CD4-positive, CD25-positive, alpha-beta regulatory T cell (primary cell): ENCODE measurements around the gene CAPZA1. TPM values are rescaled to one million over a fixed set of nuclear protein-coding genes. Genes with fewer than 3 reads are reported as not detected.
A peak's percentile ranks its signal among the peaks of the same experiment; 100 is the strongest.
"Not testable (repeated sequence)": the region's sequence is repeated elsewhere in the genome, so short reads cannot be mapped to it uniquely, and the experiment has no call there.

Source experiments
- ATAC-seq, 2 donors: fragments of 150-1000 bp; cut with Tn5 transposase; one replicate each; pipeline ENCODE4 v1.10.0; 2021; ENCODE audit warnings: low read depth in 2 of 2, moderate number of reproducible peaks in 2 of 2, moderate library complexity in 1 of 2
- DNase-seq, 3 donors: peaks; one replicate each; pipeline versions ENCODE4 v3.0.0 to v3.0.0-alpha.2; 2012 to 2022; ENCODE audit warnings: mixed read lengths in 1 of 3
- H3K27ac ChIP-seq: one replicate; pipeline ENCODE4 v1.7.0; 2013; ENCODE audit warnings: mild to moderate bottlenecking, low read length; ENCODE audit not compliant: insufficient read depth, poor library complexity, severe bottlenecking
- H3K27me3 ChIP-seq: one replicate; pipeline ENCODE4 v1.7.0; 2013; ENCODE audit warnings: low read length; ENCODE audit not compliant: control insufficient read depth, insufficient read depth
- H3K36me3 ChIP-seq: one replicate; pipeline ENCODE4 v1.7.0; 2013; ENCODE audit warnings: mild to moderate bottlenecking, low read length, moderate library complexity; ENCODE audit not compliant: control insufficient read depth, insufficient read depth
- H3K4me1 ChIP-seq: 2 replicates; pipeline ENCODE4 v1.7.0; 2013; ENCODE audit warnings: mild to moderate bottlenecking, low read length; ENCODE audit not compliant: insufficient read depth, control insufficient read depth, poor library complexity, severe bottlenecking
- H3K4me3 ChIP-seq: one replicate; pipeline ENCODE4 v1.7.0; 2013; ENCODE audit warnings: low read depth, mild to moderate bottlenecking, low read length, moderate library complexity
- H3K9me3 ChIP-seq, 2 experiments: 1 replicate in 1 of 2; 2 replicates in 1 of 2; pipeline ENCODE4 v1.7.0; 2013; ENCODE audit warnings: low read length in 2 of 2, mild to moderate bottlenecking in 1 of 2, moderate library complexity in 1 of 2; ENCODE audit not compliant: control insufficient read depth in 2 of 2
- H3K27ac Mint-ChIP-seq, 3 donors: one replicate each; pipeline ENCODE4 v1.8.0; 2020 to 2022; ENCODE audit warnings: mild to moderate bottlenecking in 3 of 3, mixed read lengths in 3 of 3, moderate library complexity in 2 of 3
- H3K27me3 Mint-ChIP-seq: one replicate; pipeline ENCODE4 v1.8.0; 2022; ENCODE audit warnings: mild to moderate bottlenecking, mixed read lengths
- H3K36me3 Mint-ChIP-seq: one replicate; pipeline ENCODE4 v1.8.0; 2020; ENCODE audit warnings: mixed read lengths
- H3K4me1 Mint-ChIP-seq, 4 donors: one replicate each; pipeline ENCODE4 v1.8.0; 2020 to 2022; ENCODE audit warnings: mixed read lengths in 4 of 4, mild to moderate bottlenecking in 1 of 4
- H3K4me3 Mint-ChIP-seq, 4 donors: one replicate each; pipeline ENCODE4 v1.8.0; 2020 to 2022; ENCODE audit warnings: mild to moderate bottlenecking in 4 of 4, mixed read lengths in 4 of 4, moderate library complexity in 3 of 4
- H3K9me3 Mint-ChIP-seq, 7 donors: one replicate each; pipeline ENCODE4 v1.8.0; 2020 to 2022; ENCODE audit warnings: mixed read lengths in 7 of 7, mild to moderate bottlenecking in 3 of 7, moderate library complexity in 2 of 7
- polyA plus RNA-seq, 4 donors: library from polyadenylated mRNA; unstranded; fragments of 300-500 nt; fragmentation: Illumina TruSeq; gene quantifications; one replicate each; pipeline ENCODE4 v1.2.3, GENCODE V29; 2021
- total RNA-seq: library from RNA; stranded (reverse); gene quantifications from one replicate; pipeline ENCODE4 v1.2.3, GENCODE V29; 2022

Gene CAPZA1
- total and polyA plus RNA-seq, 5 donors from 2014 or later, result 244 to 281 (median 255) TPM

- peak within 1 kb of the TSS; percentile 99 to 100 (median 100) for H3K27ac Mint-ChIP-seq
- DNase-seq (peak; percentile 47 to 81 (median 70)), ATAC-seq (peak; percentile 19 to 23)
- Histone ChIP-seq H3K27ac (peak within 1 kb of the TSS; percentile 100), H3K36me3 (no peaks in the 10 kb centered on the region), H3K4me1 (peaks cover 54% of the 10 kb centered on the region), H3K9me3 (no peaks in the 10 kb centered on the region), H3K27me3 (no peaks in the 10 kb centered on the region), H3K4me3 (peak within 1 kb of the TSS; percentile 98)
- peak within 1 kb of the TSS; percentile 99 to 100 (median 100) for H3K4me3 Mint-ChIP-seq
- H3K4me1 Mint-ChIP-seq, result peaks cover 18 to 48% (median 32%) of the 10 kb centered on the region in 4 donors
- no peaks in the 10 kb centered on the region for H3K9me3 Mint-ChIP-seq
- peaks cover 10% of the 10 kb centered on the region for H3K27me3 Mint-ChIP-seq
- peaks cover 3% of the 10 kb centered on the region for H3K36me3 Mint-ChIP-seq
These were observed 713 bp upstream of the CAPZA1 start, which contains the start of gene ST7L for GRCh38 chr1:112618721-112619517. Gene ST7L (minus strand): TSS chr1:112619141. CDS start chr1:112619113, 28 bp downstream.

GRCh38 chr1:112620377-112620695 is 704 bp downstream of the CAPZA1 start:
- H3K9me3 Mint-ChIP-seq, result no peaks in the 10 kb centered on the region
- Histone ChIP-seq H3K4me1 (peaks cover 62% of the 10 kb centered on the region), H3K27me3 (no peaks in the 10 kb centered on the region), H3K9me3 (no peaks in the 10 kb centered on the region), H3K27ac (peak overlapping the region; percentile 100), H3K4me3 (peak overlapping the region; percentile 98), H3K36me3 (peaks cover 7% of the 10 kb centered on the region)
- ATAC-seq, result no peak
- H3K27me3 Mint-ChIP-seq, result peaks cover 10% of the 10 kb centered on the region
- H3K4me1 Mint-ChIP-seq, result peaks cover 27 to 60% (median 36%) of the 10 kb centered on the region in 4 donors
- H3K4me3 Mint-ChIP-seq, result peak overlapping the region; percentile 99 to 100 (median 100)
- peaks cover 5% of the 10 kb centered on the region for H3K36me3 Mint-ChIP-seq
- H3K27ac Mint-ChIP-seq, result peak overlapping the region; percentile 99 to 100 (median 100)
- DNase-seq, result peak in 1 of 3 donors; percentile 35

- not testable (repeated sequence) for H3K27me3 ChIP-seq, H3K9me3 ChIP-seq, DNase-seq, ATAC-seq, H3K9me3 Mint-ChIP-seq, H3K27me3 Mint-ChIP-seq
- H3K4me3 ChIP-seq, result peak overlapping the region; percentile 39
- H3K4me1 Mint-ChIP-seq, result peaks cover 48 to 83% (median 65%) of the 10 kb centered on the region in 4 donors
- peak overlapping the region; percentile 63 for H3K27ac ChIP-seq
- peaks cover 22% of the 10 kb centered on the region for H3K36me3 Mint-ChIP-seq
- peak overlapping the region; percentile 14 to 86 (median 83) for H3K27ac Mint-ChIP-seq
- peak overlapping the region; percentile 41 to 79 (median 57) for H3K4me3 Mint-ChIP-seq
- H3K4me1 ChIP-seq, result peaks cover 72% of the 10 kb centered on the region
- H3K36me3 ChIP-seq, result peaks cover 19% of the 10 kb centered on the region
These were observed 4.9 kb downstream of the CAPZA1 start for GRCh38 chr1:112624493-112624892.

- Mint-ChIP-seq H3K9me3 (peaks cover 0 to 1% (median 0%) of the 10 kb centered on the region in 7 donors), H3K27me3 (no peaks in the 10 kb centered on the region), H3K4me3 (peak overlapping the region in 3 of 4 donors; percentile 27 to 79 (median 59)), H3K36me3 (peaks cover 24% of the 10 kb centered on the region), H3K27ac (peak overlapping the region; percentile 10 to 86 (median 68)), H3K4me1 (peaks cover 52 to 86% (median 70%) of the 10 kb centered on the region in 4 donors)
- Histone ChIP-seq H3K9me3 (no peaks in the 10 kb centered on the region), H3K27me3 (no peaks in the 10 kb centered on the region), H3K36me3 (peaks cover 26% of the 10 kb centered on the region), H3K27ac (no peak overlapping the region), H3K4me3 (peak overlapping the region; percentile 20), H3K4me1 (peaks cover 75% of the 10 kb centered on the region)
- no peak for ATAC-seq
- no peak for DNase-seq
These were observed 6.1 kb downstream of the CAPZA1 start for GRCh38 chr1:112625696-112626095.

GRCh38 chr1:112626193-112626592 is 6.6 kb downstream of the CAPZA1 start:
- H3K27ac ChIP-seq, result no peak overlapping the region
- no peak for DNase-seq
- H3K27ac Mint-ChIP-seq, result peak overlapping the region; percentile 10 to 86 (median 68)

GRCh38 chr1:112626887-112627286 is 7.3 kb downstream of the CAPZA1 start:
- Mint-ChIP-seq H3K36me3 (peaks cover 27% of the 10 kb centered on the region), H3K4me1 (peaks cover 60 to 88% (median 77%) of the 10 kb centered on the region in 4 donors), H3K9me3 (peaks cover 0 to 1% (median 0%) of the 10 kb centered on the region in 7 donors), H3K27me3 (no peaks in the 10 kb centered on the region), H3K27ac (peak overlapping the region in 1 of 3 donors; percentile 7), H3K4me3 (peak overlapping the region; percentile 0 to 87 (median 57))
- Histone ChIP-seq H3K36me3 (peaks cover 26% of the 10 kb centered on the region), H3K4me3 (peak overlapping the region; percentile 29), H3K4me1 (peaks cover 75% of the 10 kb centered on the region), H3K9me3 (no peaks in the 10 kb centered on the region), H3K27ac (no peak overlapping the region), H3K27me3 (no peaks in the 10 kb centered on the region)
- DNase-seq, result no peak
- no peak for ATAC-seq

More at GRCh38 chr1:112626193-112626592, 6.6 kb downstream of the CAPZA1 start:
- H3K4me3 Mint-ChIP-seq, result peak overlapping the region; percentile 27 to 87 (median 69)
- H3K27me3 ChIP-seq, result no peaks in the 10 kb centered on the region
- H3K4me3 ChIP-seq, result no peak overlapping the region
- H3K36me3 ChIP-seq, result peaks cover 26% of the 10 kb centered on the region
- peaks cover 0 to 1% (median 0%) of the 10 kb centered on the region in 7 donors for H3K9me3 Mint-ChIP-seq
- ATAC-seq, result no peak
- H3K4me1 ChIP-seq, result peaks cover 75% of the 10 kb centered on the region
- H3K9me3 ChIP-seq, result no peaks in the 10 kb centered on the region
- H3K36me3 Mint-ChIP-seq, result peaks cover 27% of the 10 kb centered on the region
- no peaks in the 10 kb centered on the region for H3K27me3 Mint-ChIP-seq
- H3K4me1 Mint-ChIP-seq, result peaks cover 54 to 86% (median 71%) of the 10 kb centered on the region in 4 donors

- DNase-seq (no peak), ATAC-seq (no peak)
- H3K4me1 Mint-ChIP-seq, result peaks cover 66 to 88% (median 81%) of the 10 kb centered on the region in 4 donors
- H3K36me3 Mint-ChIP-seq, result peaks cover 33% of the 10 kb centered on the region
- peaks cover 0 to 1% (median 0%) of the 10 kb centered on the region in 7 donors for H3K9me3 Mint-ChIP-seq
- peak overlapping the region; percentile 53 for H3K4me3 ChIP-seq
- no peaks in the 10 kb centered on the region for H3K9me3 ChIP-seq
- H3K27me3 ChIP-seq, result no peaks in the 10 kb centered on the region
- H3K36me3 ChIP-seq, result peaks cover 29% of the 10 kb centered on the region
- no peak overlapping the region for H3K27ac ChIP-seq
- H3K27ac Mint-ChIP-seq, result peak overlapping the region; percentile 13 to 52 (median 18)
- peak overlapping the region in 3 of 4 donors; percentile 15 to 71 (median 47) for H3K4me3 Mint-ChIP-seq
- H3K4me1 ChIP-seq, result peaks cover 68% of the 10 kb centered on the region
- no peaks in the 10 kb centered on the region for H3K27me3 Mint-ChIP-seq
These were observed 8.9 kb downstream of the CAPZA1 start for GRCh38 chr1:112628516-112628915.
